ENCODE data around the gene SDS. TPM values are rescaled to one million over a fixed set of nuclear protein-coding genes. Genes with fewer than 3 reads are reported as not detected.

SDS gene
- total and polyA plus RNA-seq, 2 of the 8 experiments (the other 6 are each of a cell fraction or from before 2014, with no cell fraction given): 0.21 TPM; not detected in 1

GRCh38 chr12:113359939-113360748, 43.5 kb downstream of the SDS start:
- peak overlapping the region; percentile 89 to 99; a peak in 2 of 4 replicates for H3K4me2 ChIP-seq (ENCODE audit: insufficient read depth in 1 of 2, low read depth in 2 of 2, low read length in 2 of 2)
- H4K5ac ChIP-seq (ENCODE audit: insufficient read length, low read depth, low read length): no peak overlapping the region
- H4K8ac ChIP-seq (ENCODE audit: extremely low read depth, insufficient read depth, low read length): no peak overlapping the region
- no peak overlapping the region for H3K27ac ChIP-seq (ENCODE audit: low read depth, low read length)
- peaks cover 8% of the 10 kb centered on the region for H3K79me1 ChIP-seq (ENCODE audit: low read depth, low read length)
- peaks cover 3 to 9% (median 5%) of the 10 kb centered on the region in 4 experiments for H3K4me1 ChIP-seq (replicated peaks in 1 of 4; ENCODE audit: control insufficient read depth in 3 of 4, insufficient read depth in 4 of 4, low read length in 3 of 4)
- H3K4me3 ChIP-seq (ENCODE audit: extremely low read depth in 1 of 4, insufficient read depth in 2 of 4, low read depth in 3 of 4, low read length in 4 of 4): no peak overlapping the region
- FAIRE-seq (no peak), DNase-seq (ENCODE audit: low read depth in 1 of 2, low spot score in 2 of 2) (no peak)
- no peaks in the 10 kb centered on the region for H3K36me3 ChIP-seq (ENCODE audit: control insufficient read depth in 2 of 4, insufficient read depth in 4 of 4, low read length in 3 of 4)
- ChIA-PET CTCF (ENCODE audit: partially characterized antibody) (interaction anchor here (0.6 to 2.3 kb wide), 9 partner anchors 12 to 165 kb away, joined by 3 to 6 read pairs (median 4); no protein-coding TSS in a partner anchor), POLR2A (ENCODE audit: partially characterized antibody) (interaction anchor here (1.4 kb wide), 1 partner anchor 72 kb away, joined by 3 read pairs; no protein-coding TSS in a partner anchor)
- no peak overlapping the region for H3K18ac ChIP-seq (ENCODE audit: extremely low read depth, low read length)
- H3K9ac ChIP-seq (replicated peaks in 1 of 4; ENCODE audit: extremely low read depth in 1 of 4, low read depth in 3 of 4, low read length in 3 of 4): no peak overlapping the region; a peak in 2 of 7 replicates
- no peak overlapping the region for H3K14ac ChIP-seq (ENCODE audit: insufficient read length)
- H2AFZ ChIP-seq (ENCODE audit: low read length): no peak overlapping the region
- peaks cover 1 to 7% of the 10 kb centered on the region in 2 experiments for H4K20me1 ChIP-seq (replicated peaks in 1 of 2; ENCODE audit: control insufficient read depth in 1 of 2, insufficient read depth in 2 of 2, low read length in 2 of 2)
- H3K9me3 ChIP-seq (ENCODE audit: insufficient read depth in 2 of 2, low read depth in 1 of 2, low read length in 1 of 2): no peaks in the 10 kb centered on the region
- H2BK5ac ChIP-seq (ENCODE audit: low read depth, low read length): no peak overlapping the region
- H3K27me3 ChIP-seq (replicated peaks in 1 of 4; ENCODE audit: control insufficient read depth in 3 of 4, extremely low read depth in 1 of 4, insufficient read depth in 3 of 4, low read length in 3 of 4): no peaks in the 10 kb centered on the region
- H2BK20ac ChIP-seq (ENCODE audit: low read length): no peak overlapping the region
- H3K56ac ChIP-seq (replicated peaks; ENCODE audit: insufficient read length, low read depth, low read length): no peak overlapping the region
- peaks cover 0 to 8% of the 10 kb centered on the region in 2 experiments; a peak in 2 of 4 replicates for H3K79me2 ChIP-seq (ENCODE audit: control insufficient read depth in 1 of 2, insufficient read depth in 2 of 2, low read length in 2 of 2)
- peaks cover 7% of the 10 kb centered on the region for H3K23me2 ChIP-seq (ENCODE audit: low read depth, low read length)
- no peak overlapping the region for H2BK15ac ChIP-seq (ENCODE audit: low read length)
- no peak overlapping the region for H2AK5ac ChIP-seq (ENCODE audit: low read depth, low read length)
- no peak overlapping the region for H2BK120ac ChIP-seq (replicated peaks; ENCODE audit: low read depth, low read length)
- H3K23ac ChIP-seq (ENCODE audit: insufficient read length): no peak overlapping the region
- no peak overlapping the region for H2BK12ac ChIP-seq (ENCODE audit: low read depth, low read length)
- no peak overlapping the region for H4K91ac ChIP-seq (replicated peaks; ENCODE audit: insufficient read length, low read length)
- WGBS, 2 experiments (ENCODE audit: extremely low coverage in 1 of 2, insufficient coverage in 1 of 2, insufficient read length in 1 of 2, insufficient replicate concordance in 2 of 2, low coverage in 1 of 2, low lambda C conversion rate in 2 of 2, missing lambda C conversion rate in 1 of 2): 85% methylated on average over 9 of the region's 9 CpGs; no CpG with 5 or more reads in 1 of the 2 experiments
- H3K4ac ChIP-seq (replicated peaks; ENCODE audit: insufficient read length, low read depth, low read length): no peak overlapping the region
- TF ChIP-seq TAF7 (optimal IDR thresholded peaks at IDR 0.05; ENCODE audit: borderline replicate concordance, low read depth, low read length): no peak
- no peak for TF ChIP-seq E2F6 (IDR thresholded peaks at IDR 0.05)
- no peak for TF ChIP-seq BACH1 (IDR thresholded peaks at IDR 0.05; ENCODE audit: low read length)
- TF ChIP-seq GTF2F1 (IDR thresholded peaks at IDR 0.05; ENCODE audit: borderline replicate concordance, low read depth, low read length): no peak
- TF ChIP-seq RAD21 (IDR thresholded peaks at IDR 0.05 in 1 of 2, conservative IDR thresholded peaks at IDR 0.05 in 1 of 2; ENCODE audit: low read depth in 2 of 2, low read length in 2 of 2): peak; percentile 35 to 54
- peak; percentile 33 to 62 (median 49); a peak in 3 of 4 replicates for TF ChIP-seq CTCF (IDR thresholded peaks at IDR 0.05; ENCODE audit: control extremely low read depth in 1 of 3, insufficient read depth in 1 of 3, low read depth in 1 of 3, low read length in 3 of 3)
- TF ChIP-seq PHF8 (conservative IDR thresholded peaks at IDR 0.05; ENCODE audit: low read depth, low read length): no peak
- no peak for TF ChIP-seq POLR2AphosphoS5 (IDR thresholded peaks at IDR 0.05; ENCODE audit: low read depth, low read length)
